ENCODE data around the gene HPS3.

HPS3 gene

GRCh38 chr3:149131589-149131988 lies 2.2 kb downstream of the HPS3 start:
- H3K36me3 ChIP-seq = no peaks in the 10 kb centered on the region
- H3K4me3 ChIP-seq (ENCODE audit: low read depth, low read length) = no peak overlapping the region
- no peak for DNase-seq
- no peaks in the 10 kb centered on the region for H3K9me3 ChIP-seq
- no peak for TF ChIP-seq CTCF (IDR thresholded peaks at IDR 0.05; ENCODE audit: low read depth, low read length)
- H3K4me1 ChIP-seq = no peaks in the 10 kb centered on the region; the same call in 1 of the 2 replicates
- no peaks in the 10 kb centered on the region for H3K27me3 ChIP-seq

- TF ChIP-seq CTCF (IDR thresholded peaks at IDR 0.05; ENCODE audit: low read depth, low read length) = no peak
- no peaks in the 10 kb centered on the region for H3K27me3 ChIP-seq
- no peaks in the 10 kb centered on the region for H3K9me3 ChIP-seq
- H3K4me3 ChIP-seq (ENCODE audit: low read depth, low read length) = no peak overlapping the region
- H3K4me1 ChIP-seq = no peaks in the 10 kb centered on the region; the same call in 1 of the 2 replicates
- H3K36me3 ChIP-seq = no peaks in the 10 kb centered on the region
- DNase-seq = peak; percentile 17
These were observed 5.1 kb downstream of the HPS3 start for GRCh38 chr3:149134575-149134974.

GRCh38 chr3:149142682-149143081 lies 13.2 kb downstream of the HPS3 start:
- H3K9me3 ChIP-seq = no peaks in the 10 kb centered on the region
- no peak overlapping the region for H3K4me3 ChIP-seq (ENCODE audit: low read depth, low read length)
- DNase-seq = no peak
- TF ChIP-seq CTCF (IDR thresholded peaks at IDR 0.05; ENCODE audit: low read depth, low read length) = no peak
- no peaks in the 10 kb centered on the region for H3K4me1 ChIP-seq
- peaks cover 6% of the 10 kb centered on the region for H3K36me3 ChIP-seq
- no peaks in the 10 kb centered on the region for H3K27me3 ChIP-seq

GRCh38 chr3:149145356-149145755 lies 15.9 kb downstream of the HPS3 start:
- no peaks in the 10 kb centered on the region for H3K27me3 ChIP-seq
- TF ChIP-seq CTCF (IDR thresholded peaks at IDR 0.05; ENCODE audit: low read depth, low read length) = no peak
- H3K9me3 ChIP-seq = no peaks in the 10 kb centered on the region
- no peak overlapping the region for H3K4me3 ChIP-seq (ENCODE audit: low read depth, low read length)
- peaks cover 6% of the 10 kb centered on the region for H3K36me3 ChIP-seq
- no peaks in the 10 kb centered on the region for H3K4me1 ChIP-seq
- DNase-seq = no peak

- no peak for DNase-seq
- no peaks in the 10 kb centered on the region for H3K9me3 ChIP-seq
- H3K27me3 ChIP-seq = no peaks in the 10 kb centered on the region
- no peak overlapping the region for H3K4me3 ChIP-seq (ENCODE audit: low read depth, low read length)
- no peaks in the 10 kb centered on the region for H3K4me1 ChIP-seq
- no peak for TF ChIP-seq CTCF (IDR thresholded peaks at IDR 0.05; ENCODE audit: low read depth, low read length)
- H3K36me3 ChIP-seq = peaks cover 6% of the 10 kb centered on the region; the same call in 1 of the 2 replicates
These were observed 16.5 kb downstream of the HPS3 start for GRCh38 chr3:149145974-149146373.

GRCh38 chr3:149150436-149150835 lies 21.0 kb downstream of the HPS3 start:
- no peak for TF ChIP-seq CTCF (IDR thresholded peaks at IDR 0.05; ENCODE audit: low read depth, low read length)
- Histone ChIP-seq H3K27me3 (no peaks in the 10 kb centered on the region), H3K4me3 (ENCODE audit: low read depth, low read length) (no peak overlapping the region), H3K4me1 (peaks cover 22% of the 10 kb centered on the region), H3K36me3 (peaks cover 5% of the 10 kb centered on the region; the same call in 1 of the 2 replicates), H3K9me3 (no peaks in the 10 kb centered on the region)
- no peak for DNase-seq

All from BE2C (cell line).